Karpas-422 (cell line): ENCODE results near the gene RTN4RL1. TPM values are rescaled to one million over a fixed set of nuclear protein-coding genes. Genes with fewer than 3 reads are reported as not detected.

Experiments
- DNase-seq: peaks from one replicate; pipeline ENCODE4 v3.0.0-alpha.2; 2015
- H2AFZ ChIP-seq: fragments of 200-600 bp; sonication (generic); 2 replicates; pipeline ENCODE4 v1.6.1; 2014; ENCODE audit warnings: antibody characterized with exemption, low read length, mixed read lengths
- H3K27ac ChIP-seq: fragments of 200-600 bp; sonication (generic); 2 replicates; pipeline ENCODE4 v1.5.1; 2014; ENCODE audit warnings: mild to moderate bottlenecking, low read length, moderate library complexity
- H3K27me3 ChIP-seq: fragments of 200-600 bp; sonication (generic); 2 replicates; pipeline ENCODE4 v1.6.1; 2014; ENCODE audit warnings: low read length, mixed read lengths
- H3K36me3 ChIP-seq: fragments of 200-600 bp; sonication (generic); 2 replicates; pipeline ENCODE4 v1.6.1; 2014; ENCODE audit warnings: low read length, mixed read lengths; ENCODE audit not compliant: insufficient read depth
- H3K4me1 ChIP-seq: fragments of 200-600 bp; sonication (generic); 2 replicates; pipeline ENCODE4 v1.6.1; 2014; ENCODE audit warnings: mild to moderate bottlenecking, low read length, mixed read lengths
- H3K4me2 ChIP-seq: fragments of 200-600 bp; sonication (generic); 2 replicates; pipeline ENCODE4 v1.6.1; 2014; ENCODE audit warnings: low read length, low read depth, mild to moderate bottlenecking; ENCODE audit not compliant: poor library complexity, severe bottlenecking
- H3K4me3 ChIP-seq: fragments of 200-600 bp; sonication (generic); 2 replicates; pipeline ENCODE4 v1.5.1; 2014; ENCODE audit warnings: mild to moderate bottlenecking, antibody characterized with exemption, low read length, mixed read lengths
- H3K79me2 ChIP-seq: fragments of 200-600 bp; sonication (generic); 2 replicates; pipeline ENCODE4 v1.6.1; 2014; ENCODE audit warnings: mild to moderate bottlenecking, low read length, mixed read lengths
- H3K9ac ChIP-seq: fragments of 200-600 bp; sonication (generic); 2 replicates; pipeline ENCODE4 v1.6.0; 2014; ENCODE audit warnings: low read length
- H3K9me2 ChIP-seq: fragments of 200-600 bp; sonication (generic), shearing (Covaris generic); replicated peaks from 2 replicates; pipeline ENCODE4 v1.6.0; 2014; ENCODE audit warnings: mild to moderate bottlenecking, low read length, moderate library complexity; ENCODE audit not compliant: insufficient read depth
- H3K9me3 ChIP-seq: fragments of 300-700, 200-600 bp; sonication (generic); 2 replicates; pipeline ENCODE4 v1.6.1; 2014; ENCODE audit warnings: low read length, mixed read lengths
- H4K20me1 ChIP-seq: fragments of 200-600 bp; sonication (generic); 2 replicates; pipeline ENCODE4 v1.6.1; 2014; ENCODE audit warnings: mild to moderate bottlenecking, antibody characterized with exemption, low read length, low read depth; ENCODE audit not compliant: insufficient read depth
- total RNA-seq: library from RNA; depleted of rRNA; stranded (reverse); fragments of >200 nt; shearing (Covaris generic); gene quantifications from 2 replicates; pipeline ENCODE4 v1.2.3, GENCODE V29; 2014; ENCODE audit warnings: low replicate concordance

Gene RTN4RL1
- total RNA-seq, 1 experiment from 2014 or later = 0.30 TPM

DNA sequence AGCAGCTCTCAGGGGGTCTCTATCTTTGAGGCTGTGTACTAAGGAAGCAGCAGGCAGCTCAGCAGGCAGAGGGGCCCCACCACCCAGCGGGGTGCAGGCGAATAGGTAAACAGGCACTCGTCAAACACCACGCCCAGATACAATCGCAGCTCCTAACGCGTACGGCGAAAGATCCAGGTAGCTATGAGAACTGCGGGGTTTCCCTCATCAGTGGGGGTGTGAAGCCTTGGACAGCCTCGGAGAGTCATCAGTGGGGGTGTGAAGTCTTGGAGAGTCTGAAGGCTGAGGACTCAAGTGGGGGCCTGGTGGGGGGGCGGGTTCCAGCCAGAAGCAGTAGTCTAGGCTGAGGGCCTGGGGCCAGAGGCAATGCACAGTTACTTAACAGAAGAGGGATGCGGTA lies 69.0 kb downstream of the RTN4RL1 start:
- DNase-seq = no peak
- Histone ChIP-seq H3K27ac (no peak overlapping the region), H3K9me3 (no peaks in the 10 kb centered on the region), H3K4me1 (no peaks in the 10 kb centered on the region), H3K27me3 (no peaks in the 10 kb centered on the region), H3K79me2 (no peaks in the 10 kb centered on the region), H2AFZ (no peak overlapping the region), H3K4me2 (no peak overlapping the region), H3K9me2 (no peaks in the 10 kb centered on the region), H3K36me3 (no peaks in the 10 kb centered on the region), H3K9ac (no peak overlapping the region), H3K4me3 (no peak overlapping the region), H4K20me1 (no peaks in the 10 kb centered on the region)

DNA sequence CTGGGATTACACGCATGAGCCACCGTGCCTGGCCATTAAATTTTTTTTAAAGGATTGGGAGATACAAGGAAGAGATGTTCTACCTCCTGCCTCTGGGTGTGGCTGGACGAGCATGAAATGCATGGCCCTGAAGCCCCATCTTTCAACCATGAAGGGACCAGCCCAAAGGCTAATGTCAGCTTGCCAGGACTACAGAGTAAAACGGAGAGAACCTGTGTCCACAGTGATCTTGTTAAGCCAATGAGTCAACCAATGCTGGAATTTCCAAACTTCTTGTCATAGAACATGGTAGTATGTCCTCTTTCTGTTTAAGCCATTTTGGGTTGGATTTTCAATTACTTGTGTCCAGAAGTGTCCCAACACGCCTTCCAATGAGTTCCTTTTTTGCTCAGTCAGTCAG lies 71.3 kb downstream of the RTN4RL1 start:
- H4K20me1 ChIP-seq = no peaks in the 10 kb centered on the region
- H3K4me1 ChIP-seq = no peaks in the 10 kb centered on the region
- H3K9ac ChIP-seq = no peak overlapping the region
- H3K36me3 ChIP-seq = no peaks in the 10 kb centered on the region
- no peaks in the 10 kb centered on the region for H3K9me2 ChIP-seq
- no peaks in the 10 kb centered on the region for H3K27me3 ChIP-seq
- H3K4me3 ChIP-seq = no peak overlapping the region
- no peak overlapping the region for H3K27ac ChIP-seq
- no peaks in the 10 kb centered on the region for H3K9me3 ChIP-seq
- H3K79me2 ChIP-seq = no peaks in the 10 kb centered on the region
- H2AFZ ChIP-seq = no peak overlapping the region
- DNase-seq = no peak
- no peak overlapping the region for H3K4me2 ChIP-seq

DNA sequence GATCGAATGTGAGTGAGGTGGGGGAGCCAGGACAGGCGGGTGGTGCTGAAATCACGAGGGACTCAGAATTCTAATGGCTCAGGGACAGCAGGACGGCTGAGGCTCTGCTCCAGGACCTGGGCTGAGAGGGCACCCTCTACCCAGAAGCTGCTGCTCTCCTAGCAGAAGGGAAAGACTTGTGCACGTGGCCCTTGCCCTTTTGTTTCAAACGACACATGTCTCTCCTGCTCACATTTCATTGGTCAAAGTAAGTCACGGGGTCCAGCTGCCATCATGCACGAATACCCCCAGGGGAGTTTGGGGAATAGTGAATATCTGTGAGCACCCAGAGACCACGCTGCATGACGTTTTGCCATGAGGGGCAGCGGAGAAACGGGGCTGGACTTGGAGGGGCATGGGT lies 73.2 kb downstream of the RTN4RL1 start:
- Histone ChIP-seq H3K4me3 (no peak overlapping the region), H4K20me1 (no peaks in the 10 kb centered on the region), H3K4me2 (no peak overlapping the region), H2AFZ (no peak overlapping the region), H3K27ac (no peak overlapping the region), H3K9me2 (no peaks in the 10 kb centered on the region), H3K9ac (no peak overlapping the region), H3K79me2 (no peaks in the 10 kb centered on the region), H3K9me3 (no peaks in the 10 kb centered on the region), H3K36me3 (no peaks in the 10 kb centered on the region), H3K4me1 (no peaks in the 10 kb centered on the region; the same call in 1 of the 2 replicates), H3K27me3 (no peaks in the 10 kb centered on the region)
- DNase-seq = peak; percentile 62

DNA sequence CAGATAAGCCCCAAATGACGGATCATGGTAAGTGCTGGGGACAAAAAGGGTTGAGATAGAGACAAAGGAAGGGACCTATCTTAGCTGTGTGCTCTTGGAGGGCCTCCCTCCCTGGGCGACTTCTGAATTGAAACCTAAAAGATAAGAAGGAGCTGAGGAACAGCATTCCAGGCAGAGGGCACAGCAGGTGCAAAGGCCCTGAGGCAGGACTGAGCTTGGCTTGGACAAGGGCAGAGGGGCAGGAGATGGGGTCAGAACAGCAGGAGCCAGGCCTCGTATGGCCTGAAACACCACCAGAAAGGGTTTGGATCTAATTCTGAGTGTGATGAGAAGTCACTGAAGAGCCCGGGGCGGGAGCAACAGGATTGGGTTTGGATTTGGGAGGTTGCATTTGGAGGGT lies 75.4 kb downstream of the RTN4RL1 start:
- Histone ChIP-seq H3K27ac (no peak overlapping the region), H3K4me2 (no peak overlapping the region), H4K20me1 (no peaks in the 10 kb centered on the region), H3K36me3 (no peaks in the 10 kb centered on the region), H3K9me3 (no peaks in the 10 kb centered on the region), H3K79me2 (no peaks in the 10 kb centered on the region), H3K9me2 (no peaks in the 10 kb centered on the region), H3K4me3 (no peak overlapping the region), H3K4me1 (no peaks in the 10 kb centered on the region; the same call in 1 of the 2 replicates), H3K27me3 (no peaks in the 10 kb centered on the region), H3K9ac (no peak overlapping the region), H2AFZ (no peak overlapping the region)
- no peak for DNase-seq

DNA sequence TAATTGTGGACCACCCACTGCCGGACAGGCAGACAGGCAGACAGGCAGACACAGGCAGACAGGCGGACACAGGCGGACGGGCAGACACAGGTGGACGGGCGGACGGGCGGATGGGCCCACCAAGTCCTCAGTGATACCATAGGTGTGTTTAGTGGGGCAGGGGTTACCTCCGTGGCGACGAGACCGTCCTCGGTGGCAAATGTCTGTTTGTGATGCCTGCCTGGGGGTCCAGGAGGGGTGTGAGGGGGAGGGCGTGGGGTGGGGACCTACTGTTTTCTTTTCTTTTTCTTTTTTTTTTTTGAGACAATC lies 76.7 kb downstream of the RTN4RL1 start:
- Histone ChIP-seq H3K27ac (no peak overlapping the region), H3K9ac (no peak overlapping the region), H3K4me3 (no peak overlapping the region), H4K20me1 (no peaks in the 10 kb centered on the region), H3K9me2 (no peaks in the 10 kb centered on the region), H3K27me3 (no peaks in the 10 kb centered on the region), H3K4me1 (no peaks in the 10 kb centered on the region; the same call in 1 of the 2 replicates), H3K4me2 (no peak overlapping the region), H3K36me3 (no peaks in the 10 kb centered on the region), H3K9me3 (no peaks in the 10 kb centered on the region), H2AFZ (no peak overlapping the region), H3K79me2 (no peaks in the 10 kb centered on the region)
- DNase-seq = no peak

DNA sequence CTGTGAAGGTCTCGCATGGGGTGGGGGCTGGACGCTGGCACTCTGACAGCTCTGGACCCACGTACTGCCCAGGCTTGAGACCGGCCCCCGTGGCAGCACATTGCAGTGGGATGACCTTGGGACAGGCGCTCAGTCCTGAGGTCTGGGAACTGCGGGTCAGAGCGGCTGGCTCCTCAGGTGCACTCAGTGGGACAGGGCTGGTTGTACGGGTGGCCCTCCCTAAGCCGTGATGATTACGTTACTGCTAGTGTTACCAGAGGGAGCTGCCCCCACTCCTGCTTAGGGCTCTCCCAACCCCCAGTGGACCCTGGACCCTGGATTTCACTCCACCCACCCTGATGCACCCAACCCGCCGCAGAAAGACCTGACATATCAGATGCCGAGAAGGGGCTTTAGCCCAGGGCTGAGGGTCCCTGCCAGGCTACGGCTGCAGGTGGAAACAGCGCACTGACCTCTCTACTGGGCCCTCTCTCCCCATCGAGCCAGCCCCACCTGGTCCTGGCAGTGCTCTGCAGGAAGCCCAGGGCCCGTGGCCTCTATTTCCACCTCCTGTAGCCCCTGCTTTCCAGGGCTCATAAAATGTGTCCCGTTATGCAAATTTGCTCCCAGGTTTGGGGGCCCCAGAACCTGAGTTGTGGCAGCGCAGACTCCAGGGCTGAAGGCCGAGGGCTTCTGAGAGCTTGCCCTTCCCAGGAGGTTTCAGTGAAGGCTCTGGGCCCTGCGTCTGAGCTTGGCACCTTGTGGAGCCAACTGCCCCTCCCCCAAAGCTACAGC lies 77.2 kb downstream of the RTN4RL1 start:
- no peaks in the 10 kb centered on the region for H3K9me3 ChIP-seq
- H3K4me2 ChIP-seq = no peak overlapping the region
- DNase-seq = no peak

DNA sequence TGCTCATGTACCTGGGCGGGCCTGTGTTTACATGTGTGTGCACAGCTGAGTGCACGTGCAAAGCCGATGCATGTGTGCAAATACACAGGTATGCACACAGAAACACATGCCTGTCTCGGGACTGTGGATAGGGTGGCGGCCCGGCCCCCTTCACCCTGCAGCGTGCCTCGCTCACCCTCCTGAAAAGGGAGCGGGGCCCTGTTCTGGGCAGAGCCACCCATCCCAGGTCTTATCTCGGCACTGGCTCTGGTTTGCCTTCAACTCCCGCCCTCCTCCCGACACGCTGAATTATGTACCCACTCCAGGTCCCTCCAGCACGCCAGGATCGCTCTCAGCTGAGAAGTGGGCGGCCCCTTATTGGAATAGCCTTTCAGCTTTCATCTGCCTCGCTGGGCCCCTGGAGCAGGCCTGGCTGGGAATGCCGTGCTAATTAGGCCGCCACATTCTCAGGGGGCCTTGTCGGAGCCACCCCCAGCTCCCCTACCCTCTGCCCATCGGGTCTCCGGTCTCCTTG lies 77.8 kb downstream of the RTN4RL1 start:
- no peak for DNase-seq
- Histone ChIP-seq H4K20me1 (no peaks in the 10 kb centered on the region), H3K9ac (no peak overlapping the region), H3K9me2 (no peaks in the 10 kb centered on the region), H3K4me3 (no peak overlapping the region), H3K79me2 (no peaks in the 10 kb centered on the region), H2AFZ (no peak overlapping the region), H3K4me1 (no peaks in the 10 kb centered on the region; the same call in 1 of the 2 replicates), H3K4me2 (no peak overlapping the region), H3K27me3 (no peaks in the 10 kb centered on the region), H3K9me3 (no peaks in the 10 kb centered on the region), H3K36me3 (no peaks in the 10 kb centered on the region), H3K27ac (no peak overlapping the region)

More for the DNA sequence above, 77.2 kb downstream of the RTN4RL1 start:
- Histone ChIP-seq H3K36me3 (no peaks in the 10 kb centered on the region), H4K20me1 (no peaks in the 10 kb centered on the region), H3K9me2 (no peaks in the 10 kb centered on the region), H3K9ac (no peak overlapping the region), H3K27me3 (no peaks in the 10 kb centered on the region), H2AFZ (no peak overlapping the region), H3K27ac (no peak overlapping the region), H3K79me2 (no peaks in the 10 kb centered on the region), H3K4me3 (no peak overlapping the region), H3K4me1 (no peaks in the 10 kb centered on the region; the same call in 1 of the 2 replicates)

DNA sequence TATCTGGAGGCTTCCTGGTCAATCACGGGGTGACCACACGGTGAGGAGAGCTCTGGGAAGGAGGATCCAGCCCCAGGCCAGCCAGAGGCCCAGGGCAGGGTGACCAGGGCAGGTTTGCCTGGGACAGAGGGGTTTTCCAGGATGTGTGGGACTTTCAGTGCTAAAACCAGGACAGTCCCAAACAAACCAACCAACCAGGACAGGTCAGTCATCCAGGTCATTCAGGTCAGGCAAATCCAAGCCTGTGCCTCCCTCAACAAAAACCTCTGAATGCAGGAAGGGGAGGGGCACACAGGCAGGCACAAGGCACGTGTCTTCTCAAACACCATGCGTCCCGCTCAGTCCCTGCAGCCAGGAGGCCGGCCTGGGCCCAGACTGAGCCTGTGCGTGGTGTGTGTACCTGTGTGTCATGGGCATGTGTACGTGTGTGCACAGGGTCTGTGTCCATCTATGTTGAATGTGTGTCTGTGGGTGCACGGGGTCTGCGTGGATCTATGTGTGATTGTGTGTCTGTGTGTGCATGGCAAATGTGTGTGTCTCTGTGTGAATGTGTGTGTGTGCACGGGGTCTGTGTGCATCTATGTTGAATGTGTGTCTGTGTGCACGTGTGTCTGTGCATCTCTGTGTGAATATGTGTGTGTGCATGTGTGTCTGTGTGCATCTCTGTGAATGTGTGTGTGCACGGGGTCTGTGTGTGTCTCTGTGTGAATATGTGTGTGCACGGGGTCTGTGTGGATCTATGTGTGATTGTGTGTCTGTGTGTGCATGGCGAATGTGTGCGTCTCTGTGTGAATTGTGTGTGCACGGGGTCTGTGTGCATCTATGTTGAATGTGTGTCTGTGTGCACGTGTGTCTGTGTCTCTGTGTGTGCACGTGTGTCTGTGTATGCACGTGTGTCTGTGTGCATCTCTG lies 78.9 kb downstream of the RTN4RL1 start:
- no peak for DNase-seq
- Histone ChIP-seq H3K79me2 (no peaks in the 10 kb centered on the region), H2AFZ (no peak overlapping the region), H3K36me3 (no peaks in the 10 kb centered on the region), H3K9me2 (no peaks in the 10 kb centered on the region), H4K20me1 (no peaks in the 10 kb centered on the region), H3K4me2 (no peak overlapping the region), H3K27me3 (no peaks in the 10 kb centered on the region), H3K27ac (no peak overlapping the region), H3K4me3 (no peak overlapping the region), H3K9ac (no peak overlapping the region), H3K4me1 (peaks cover 8% of the 10 kb centered on the region), H3K9me3 (no peaks in the 10 kb centered on the region)
